Breast epithelium (tissue), 3 donors: ENCODE measurements around the gene NSRP1.

Experiments
- POLR2A ChIP-seq: fragments of 450-650 bp; IDR thresholded peaks from one replicate; pipeline ENCODE4 v1.6.1; 2016; ENCODE audit warnings: antibody characterized with exemption, mild to moderate bottlenecking, moderate library complexity
- TF ChIP-seq, protein P1 (sequence below), 3 donors: fragments of 450-650 bp; IDR thresholded peaks; one replicate each; pipeline ENCODE4 v1.5.1; 2016 to 2017; ENCODE audit warnings: antibody characterized with exemption in 3 of 3, mild to moderate bottlenecking in 3 of 3, moderate library complexity in 3 of 3

DNA sequence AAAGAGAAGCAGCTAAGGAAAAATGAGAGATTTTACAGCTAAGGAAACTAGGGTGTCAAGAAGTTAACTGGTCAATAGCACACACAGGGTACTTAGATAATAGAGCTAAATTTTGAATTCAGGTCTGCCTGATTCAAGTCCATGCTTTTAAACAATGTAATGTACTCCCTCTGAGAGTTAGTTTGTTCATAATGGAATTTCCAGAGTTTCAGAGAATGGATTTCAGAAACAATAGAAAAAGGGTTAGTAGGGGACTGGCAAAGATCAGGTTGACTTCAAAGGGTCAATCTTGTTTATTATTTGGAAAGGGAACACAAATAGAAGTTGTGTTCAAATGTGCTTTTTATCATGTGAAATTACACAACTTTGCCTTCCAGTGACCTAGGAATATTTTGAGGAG lies 17.9 kb downstream of the NSRP1 start:
- TF ChIP-seq POLR2A: no peak
- TF ChIP-seq, protein P1, sequence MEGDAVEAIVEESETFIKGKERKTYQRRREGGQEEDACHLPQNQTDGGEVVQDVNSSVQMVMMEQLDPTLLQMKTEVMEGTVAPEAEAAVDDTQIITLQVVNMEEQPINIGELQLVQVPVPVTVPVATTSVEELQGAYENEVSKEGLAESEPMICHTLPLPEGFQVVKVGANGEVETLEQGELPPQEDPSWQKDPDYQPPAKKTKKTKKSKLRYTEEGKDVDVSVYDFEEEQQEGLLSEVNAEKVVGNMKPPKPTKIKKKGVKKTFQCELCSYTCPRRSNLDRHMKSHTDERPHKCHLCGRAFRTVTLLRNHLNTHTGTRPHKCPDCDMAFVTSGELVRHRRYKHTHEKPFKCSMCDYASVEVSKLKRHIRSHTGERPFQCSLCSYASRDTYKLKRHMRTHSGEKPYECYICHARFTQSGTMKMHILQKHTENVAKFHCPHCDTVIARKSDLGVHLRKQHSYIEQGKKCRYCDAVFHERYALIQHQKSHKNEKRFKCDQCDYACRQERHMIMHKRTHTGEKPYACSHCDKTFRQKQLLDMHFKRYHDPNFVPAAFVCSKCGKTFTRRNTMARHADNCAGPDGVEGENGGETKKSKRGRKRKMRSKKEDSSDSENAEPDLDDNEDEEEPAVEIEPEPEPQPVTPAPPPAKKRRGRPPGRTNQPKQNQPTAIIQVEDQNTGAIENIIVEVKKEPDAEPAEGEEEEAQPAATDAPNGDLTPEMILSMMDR (IDR thresholded peaks at IDR 0.05): no peak
